H54 (cell line): Measurements from ENCODE around the gene CLIC3.

Experiments
- DNase-seq: peaks from one replicate; pipeline ENCODE4 v3.0.0; 2011; ENCODE audit warnings: low spot score, mixed read lengths; ENCODE audit not compliant: insufficient read length
- FAIRE-seq: peaks from 3 replicates; lab custom pipeline; 2011; peaks lifted over from hg19 to GRCh38; lab: Jason Lieb, UNC
- POLR2A ChIP-seq: IDR thresholded peaks from 2 replicates; pipeline ENCODE4 v1.6.1; 2011; ENCODE audit warnings: low read depth, mild to moderate bottlenecking, low read length

Gene CLIC3, protein sequence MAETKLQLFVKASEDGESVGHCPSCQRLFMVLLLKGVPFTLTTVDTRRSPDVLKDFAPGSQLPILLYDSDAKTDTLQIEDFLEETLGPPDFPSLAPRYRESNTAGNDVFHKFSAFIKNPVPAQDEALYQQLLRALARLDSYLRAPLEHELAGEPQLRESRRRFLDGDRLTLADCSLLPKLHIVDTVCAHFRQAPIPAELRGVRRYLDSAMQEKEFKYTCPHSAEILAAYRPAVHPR

DNA sequence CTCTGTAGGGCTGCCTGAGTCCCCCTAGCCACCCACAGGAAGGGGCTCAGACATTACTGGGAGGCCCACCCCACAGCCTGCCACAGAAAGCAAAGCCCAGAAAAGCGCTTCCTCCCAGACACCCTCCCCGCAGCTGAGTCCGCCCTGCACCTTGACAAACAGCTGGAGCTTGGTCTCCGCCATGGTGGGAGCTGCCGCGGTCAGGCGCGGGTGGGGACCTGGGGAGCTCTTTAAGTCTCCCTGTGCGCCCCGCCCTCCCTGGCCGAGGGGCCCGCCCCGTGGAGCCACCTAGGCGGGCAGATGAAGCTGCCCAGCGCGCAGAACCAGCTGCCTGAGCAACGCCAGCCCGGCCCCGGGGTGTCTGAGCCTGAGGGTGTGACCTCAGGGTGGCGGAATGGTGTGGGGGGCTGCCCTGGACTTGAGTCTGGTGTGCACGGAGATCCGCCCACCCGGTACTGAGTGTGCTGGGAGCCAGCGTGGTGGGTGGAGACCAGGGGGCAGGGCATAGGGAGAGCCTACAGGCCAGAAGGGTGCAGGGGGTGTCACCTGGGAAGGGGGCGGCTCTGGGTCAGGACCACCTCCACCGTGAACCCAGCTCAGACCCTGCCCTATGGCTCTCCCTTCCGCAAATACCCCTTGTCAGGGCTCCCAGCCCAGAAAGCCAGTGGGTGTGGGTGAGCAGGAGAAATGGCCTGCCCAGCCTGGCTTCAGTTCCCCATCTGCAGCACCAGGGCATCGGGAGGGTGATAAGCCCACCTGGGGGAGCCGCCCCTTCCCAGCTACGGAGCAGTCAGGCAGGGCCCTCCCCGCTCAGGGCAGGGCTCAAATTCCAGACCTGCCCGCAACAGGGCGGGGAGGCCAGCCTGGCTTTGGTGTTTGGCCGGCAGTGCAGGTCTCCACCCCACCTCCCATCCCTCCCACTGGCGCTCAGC lies at the start of gene CLIC3:
TSS of gene CLIC3 (minus strand) at position 208 of the 932 bp plus-strand sequence. CDS start at position 183, 25 bp downstream.
- FAIRE-seq: no peak
- DNase-seq: peak; percentile 99
- peak; percentile 69 for TF ChIP-seq POLR2A

DNA sequence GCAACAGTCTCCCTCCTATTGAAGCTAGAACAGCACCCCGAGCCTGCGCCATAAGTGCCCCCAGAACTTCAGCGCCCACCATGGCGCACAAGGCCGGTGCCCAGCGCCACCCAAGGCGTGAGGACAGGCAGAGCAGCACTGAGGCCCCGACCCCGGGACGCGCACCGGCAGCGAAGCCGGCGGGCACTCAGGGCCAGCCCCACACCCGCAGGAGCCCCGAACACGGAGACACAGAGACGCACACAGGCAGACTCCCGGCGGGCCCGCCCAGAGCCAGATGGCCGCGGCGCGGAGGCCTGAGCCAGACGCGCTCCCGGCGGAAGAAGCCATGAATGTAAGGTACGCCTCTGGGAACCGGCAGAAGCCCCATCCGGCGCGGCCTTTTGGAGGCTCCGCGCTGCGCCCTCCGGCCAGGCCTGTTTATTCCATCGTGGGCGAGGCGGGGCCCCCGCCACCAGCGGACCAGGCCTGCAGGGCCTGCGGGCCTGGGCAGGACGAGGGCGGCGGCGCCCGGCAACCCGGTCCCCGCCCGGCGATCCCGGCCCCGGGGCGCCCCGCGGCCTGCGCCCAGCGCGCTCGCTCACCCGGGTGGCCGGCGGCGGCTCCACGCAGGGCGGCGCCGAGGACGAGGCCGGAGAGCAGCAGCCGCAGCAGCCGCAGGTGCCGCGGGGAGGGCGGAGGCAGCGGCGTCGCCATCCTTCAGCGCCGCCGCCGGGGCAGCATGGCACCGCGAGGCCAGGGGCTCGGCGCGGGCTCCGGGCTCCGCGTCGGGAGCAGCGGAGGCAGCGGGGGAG lies 49.1 kb upstream of the CLIC3 start:
- TF ChIP-seq POLR2A: no peak
- FAIRE-seq: no peak
- DNase-seq: peak; percentile 89

DNA sequence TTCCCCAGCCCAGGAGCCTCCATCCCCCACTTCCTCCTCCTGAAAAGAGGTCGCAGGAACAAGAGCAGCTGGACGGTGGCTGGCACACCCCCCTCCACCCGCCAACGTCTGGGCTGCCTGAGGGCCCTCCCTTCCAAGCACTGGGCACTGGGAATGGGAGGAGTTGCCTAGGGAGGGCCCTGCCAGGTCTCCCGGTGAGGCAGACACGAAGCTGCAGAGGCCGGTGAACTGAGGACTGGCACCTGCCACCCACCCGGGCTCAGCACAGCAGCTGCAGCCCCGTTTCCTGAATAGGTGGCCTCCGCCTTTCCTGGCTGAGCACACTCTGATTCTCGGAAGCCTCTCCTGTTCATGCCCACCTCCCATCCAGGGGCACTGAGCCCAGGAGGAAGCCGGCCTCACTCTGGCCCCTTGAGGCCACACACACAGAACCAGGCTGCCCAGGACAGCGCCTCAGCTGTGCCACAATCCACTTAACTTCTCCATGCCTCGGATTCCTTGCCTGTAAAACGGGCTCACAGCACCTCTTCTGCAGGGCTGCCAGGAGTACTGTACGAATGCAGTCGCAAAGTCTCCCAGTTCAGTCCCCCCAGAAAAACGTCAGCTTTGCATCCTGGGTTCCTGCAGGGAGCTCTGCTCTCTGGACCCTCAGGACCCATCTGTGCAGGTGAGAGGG lies 48.3 kb upstream of the CLIC3 start:
- DNase-seq (peak; percentile 82), FAIRE-seq (no peak)
- no peak; the same call in 1 of the 2 replicates for TF ChIP-seq POLR2A

DNA sequence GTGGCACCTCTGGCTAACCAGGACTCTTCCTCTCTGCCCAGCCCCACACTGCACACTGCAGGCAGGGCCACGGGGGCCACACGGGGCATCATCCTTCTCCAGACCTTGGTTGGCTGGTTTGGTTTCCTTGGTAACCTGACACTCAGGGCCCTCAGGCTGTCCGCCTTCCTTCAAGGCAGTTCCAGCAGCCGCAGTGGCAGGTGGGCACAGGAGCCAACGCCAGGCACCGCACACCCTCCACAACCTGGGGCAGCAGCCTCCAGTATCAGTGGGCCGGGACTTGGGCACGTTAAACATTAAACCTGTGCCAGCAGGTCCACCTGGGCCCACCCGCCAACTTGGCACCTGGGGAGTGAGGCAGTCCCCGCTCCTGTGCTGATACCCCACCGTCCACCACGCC lies 47.7 kb upstream of the CLIC3 start:
- TF ChIP-seq POLR2A: no peak
- FAIRE-seq: no peak
- no peak for DNase-seq

DNA sequence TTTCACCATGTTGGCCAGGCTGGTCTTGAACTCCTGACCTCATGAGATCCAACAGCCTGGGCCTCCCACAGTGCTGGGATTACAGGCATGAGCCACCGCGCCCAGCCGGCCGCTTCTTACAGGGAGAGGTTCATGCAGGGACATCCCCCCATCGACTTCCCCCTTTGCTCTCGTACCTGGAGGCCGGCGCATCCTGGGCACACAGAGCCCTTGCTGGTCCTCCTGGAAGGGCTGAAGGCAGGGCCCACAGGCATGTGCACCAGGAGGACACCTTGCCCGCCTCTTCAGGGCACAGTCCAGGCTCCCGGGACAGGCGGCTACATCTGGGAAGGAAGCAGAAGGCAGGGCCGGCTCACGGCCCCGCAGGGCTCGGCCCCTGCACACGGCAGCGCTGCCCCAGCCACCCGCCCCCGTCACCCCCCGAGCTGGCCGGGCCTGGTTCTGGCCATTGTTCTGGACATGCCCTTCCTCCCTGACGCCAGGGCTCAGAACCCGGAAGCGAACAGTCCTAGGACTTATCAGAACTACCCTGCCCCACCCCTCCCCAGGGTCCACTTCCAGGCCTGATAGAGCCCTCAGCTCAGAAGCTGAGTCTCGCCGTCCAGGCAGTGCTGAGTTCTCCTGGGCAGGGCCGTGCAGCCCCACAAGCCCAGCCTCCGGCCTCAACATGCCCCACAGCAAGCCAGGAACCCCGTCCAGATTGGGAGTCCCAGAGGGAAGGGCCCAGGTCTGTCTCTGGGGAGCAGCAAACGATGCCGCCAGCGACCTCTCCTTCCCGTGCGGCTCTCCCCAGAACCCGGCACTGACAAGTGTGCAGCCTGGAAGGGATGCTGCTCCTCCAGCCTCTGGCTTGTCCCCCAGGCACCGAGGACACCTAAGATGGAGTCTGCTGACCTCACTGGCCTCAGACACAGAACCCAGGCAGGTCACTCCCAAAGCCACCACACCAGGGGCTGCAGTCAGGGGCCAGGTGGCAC lies 46.7 kb upstream of the CLIC3 start:
- FAIRE-seq: no peak
- TF ChIP-seq POLR2A: no peak
- DNase-seq: no peak

DNA sequence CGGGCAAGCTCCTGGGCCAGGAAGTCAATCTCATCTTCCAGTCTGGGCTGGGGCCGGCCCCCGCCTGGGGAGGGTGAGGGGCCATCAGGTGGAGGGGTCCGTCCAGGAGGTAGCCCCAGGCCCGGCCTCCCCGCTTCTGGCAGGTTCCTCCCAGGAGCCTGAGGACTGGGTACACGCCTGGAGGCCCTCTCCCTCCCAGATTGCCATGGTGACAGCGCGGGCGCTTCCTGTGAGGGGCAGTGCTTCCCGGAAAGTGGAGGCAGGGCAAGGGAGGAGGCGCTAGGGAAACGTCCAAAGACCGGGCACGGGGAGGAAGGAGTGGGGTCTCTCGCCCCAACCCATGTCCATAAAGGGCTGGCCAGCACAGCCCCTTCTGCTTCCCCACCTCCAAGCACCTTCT lies 44.8 kb upstream of the CLIC3 start:
- FAIRE-seq (no peak), DNase-seq (no peak)
- no peak for TF ChIP-seq POLR2A

DNA sequence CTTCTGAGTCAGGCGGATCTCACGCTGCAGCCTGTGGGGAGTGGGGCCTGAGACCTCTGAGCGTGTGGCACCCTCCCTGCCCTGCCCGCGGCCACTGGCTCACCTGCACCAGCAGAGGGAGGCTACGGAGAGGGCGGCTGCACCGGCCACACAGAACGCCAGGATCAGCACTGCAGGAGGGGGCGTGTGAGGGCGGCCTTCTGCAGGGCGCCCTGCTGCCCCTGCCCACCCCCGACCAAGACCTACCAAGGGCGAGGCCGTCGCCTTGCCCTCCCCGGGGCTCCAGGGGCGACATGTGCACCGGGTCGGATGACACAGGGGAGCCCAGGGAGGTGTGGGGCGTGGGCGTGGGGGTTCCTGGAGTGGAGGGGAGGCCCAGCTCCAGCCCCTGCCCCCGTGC lies 44.2 kb upstream of the CLIC3 start:
- no peak for TF ChIP-seq POLR2A
- DNase-seq (no peak), FAIRE-seq (no peak)

DNA sequence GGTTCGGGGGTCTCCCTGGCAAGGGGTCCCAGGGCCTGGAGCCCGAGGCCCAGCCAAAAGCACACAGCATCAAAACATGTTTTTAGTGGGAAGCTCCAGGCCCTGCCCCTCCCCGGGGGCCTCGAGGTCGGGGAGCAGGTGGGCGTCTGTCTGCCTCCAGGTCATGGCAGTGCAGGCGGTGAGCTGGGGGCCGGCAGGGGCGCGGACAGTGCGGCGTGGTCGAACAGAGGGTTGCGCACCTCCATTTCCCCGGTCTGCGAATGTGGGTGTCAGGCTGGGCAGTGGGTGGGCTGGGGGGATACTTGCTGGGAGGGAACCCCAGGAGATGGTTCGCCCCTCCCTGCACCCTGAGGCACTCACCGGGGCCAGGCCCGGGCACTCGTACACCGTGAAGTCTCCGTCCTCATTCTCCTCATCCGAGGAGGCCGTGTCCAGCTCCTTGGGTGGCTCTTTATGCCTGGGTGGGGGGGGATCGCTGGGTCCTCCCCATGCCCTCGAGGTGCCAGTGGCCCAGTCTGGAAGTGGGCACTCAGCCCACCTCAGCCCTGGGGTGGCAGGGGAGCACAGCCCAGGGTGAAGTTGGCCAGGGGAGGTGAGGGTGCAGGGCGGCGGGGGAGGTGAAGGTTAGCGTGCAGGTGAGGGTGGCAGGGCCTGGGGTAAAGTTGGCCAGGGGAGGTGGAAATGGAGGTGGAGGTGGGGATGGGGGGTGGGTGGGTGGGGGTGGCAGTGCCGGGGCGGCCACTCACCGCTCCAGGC lies 43.4 kb upstream of the CLIC3 start:
- no peak for TF ChIP-seq POLR2A
- no peak for FAIRE-seq
- no peak for DNase-seq

DNA sequence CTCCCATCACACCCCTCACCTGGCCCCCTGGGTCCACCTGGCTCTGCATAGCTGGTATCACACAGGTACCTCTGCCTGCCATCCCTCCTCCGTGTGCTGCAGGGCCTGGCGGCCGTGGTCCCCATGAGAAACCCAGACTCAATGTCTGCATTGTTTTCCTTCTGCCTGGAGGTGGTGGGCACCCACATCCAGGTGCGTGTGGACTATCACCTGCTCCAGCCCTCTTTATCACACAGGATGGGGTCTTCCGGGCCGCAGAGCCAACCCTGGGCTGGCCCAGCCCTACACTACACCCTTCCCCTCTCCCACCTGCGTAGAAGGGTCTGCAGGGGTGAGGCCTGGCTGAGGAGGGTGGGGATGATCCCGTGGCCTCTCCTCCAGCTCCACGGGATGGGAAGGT lies 42.5 kb upstream of the CLIC3 start:
- DNase-seq: no peak
- no peak for TF ChIP-seq POLR2A
- FAIRE-seq: no peak

DNA sequence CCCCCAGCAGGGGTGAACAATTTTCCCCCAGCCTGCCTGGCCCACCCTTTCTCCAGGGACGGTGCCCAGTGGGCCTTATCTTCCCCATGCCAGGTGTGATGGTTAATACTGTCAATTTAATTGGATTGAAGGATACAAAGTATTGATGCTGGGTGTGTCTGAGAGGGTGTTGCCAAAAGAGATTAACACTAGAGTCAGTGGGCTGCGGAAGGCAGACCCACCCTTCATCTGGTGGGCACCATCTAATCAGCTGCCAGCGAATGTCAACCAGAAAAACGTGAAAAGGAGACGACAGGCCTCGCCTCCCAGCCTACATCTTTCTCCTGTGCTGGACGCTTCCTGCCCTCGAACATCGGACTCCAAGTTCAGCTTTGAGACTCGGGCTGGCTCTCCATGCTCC lies 41.1 kb upstream of the CLIC3 start:
- DNase-seq (no peak), FAIRE-seq (no peak)
- TF ChIP-seq POLR2A: no peak

DNA sequence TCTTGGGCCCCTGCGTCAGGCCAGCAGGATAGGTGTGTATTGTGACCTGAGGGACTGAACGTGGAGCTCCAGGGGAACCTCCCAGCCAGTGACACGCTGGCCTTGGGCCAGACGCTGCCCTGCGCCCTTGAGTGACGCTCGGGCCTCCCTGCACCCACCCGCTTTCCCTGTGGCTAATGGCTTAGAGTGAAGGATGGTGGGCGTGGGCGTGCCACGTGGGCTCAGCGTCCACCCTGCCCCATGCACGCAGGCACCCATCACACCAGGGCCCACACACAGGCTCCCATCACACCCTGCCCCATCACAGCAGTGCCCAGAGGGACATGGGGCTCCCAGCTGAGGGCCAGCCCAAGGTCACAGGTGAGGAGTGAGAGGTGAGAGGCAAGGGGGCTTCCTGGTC lies 40.7 kb upstream of the CLIC3 start:
- 0 out of 2 replicates have a peak, but pooled peaks have one; percentile 12 for TF ChIP-seq POLR2A
- DNase-seq (no peak), FAIRE-seq (no peak)
